Subcutaneous adipose tissue (tissue), 4 donors: ENCODE data around the gene MAP7D2. TPM values are rescaled to one million over a fixed set of nuclear protein-coding genes. Genes with fewer than 3 reads are reported as not detected.

ENCODE experiments used
- CTCF ChIP-seq: fragments of 450-650 bp; IDR thresholded peaks from one replicate; pipeline ENCODE4 v1.5.1; 2016; ENCODE audit warnings: low read depth, mild to moderate bottlenecking, control low read depth, antibody characterized with exemption, moderate library complexity
- total RNA-seq, 4 donors: library from RNA; depleted of rRNA; stranded (reverse); fragments of >200 nt; gene quantifications; one replicate each; pipeline ENCODE4 v1.1.0, GENCODE V29; 2016

MAP7D2 gene
- total RNA-seq = under 1 TPM; 0.33 to 0.44 (median 0.36) TPM

GRCh38 chrX:20116577-20117240 lies at the start of gene MAP7D2:
Gene MAP7D2 (minus strand): TSS chrX:20116907. CDS start chrX:20116879, 28 bp downstream.
- no peak for TF ChIP-seq CTCF

DNA sequence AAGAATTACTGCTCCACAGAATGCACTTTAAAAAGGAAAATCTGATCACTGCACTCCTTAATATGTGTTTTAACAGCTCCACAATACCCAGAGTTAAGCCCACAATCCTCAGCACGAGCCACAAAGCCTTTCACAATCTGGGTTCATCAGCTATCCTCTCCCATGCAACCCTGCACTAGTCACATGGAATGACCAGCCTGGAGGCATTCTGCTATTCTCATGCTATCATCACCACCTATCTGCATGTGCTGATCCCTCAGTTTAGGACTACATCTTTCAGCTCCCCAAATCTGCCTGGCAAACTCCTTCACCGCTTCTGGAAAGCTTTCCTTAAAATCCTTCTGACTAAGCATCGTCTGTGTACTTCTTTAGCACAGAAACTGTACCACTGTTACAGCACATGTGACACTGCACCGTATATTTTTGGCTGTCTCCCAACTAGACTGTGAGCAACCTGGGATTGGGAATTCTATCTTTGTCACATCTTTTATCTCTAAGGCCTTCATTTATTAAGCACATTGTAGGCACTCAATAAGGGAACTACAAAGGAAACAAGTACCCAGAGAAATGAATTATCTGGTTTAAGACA lies 43.2 kb upstream of the MAP7D2 start:
- no peak for TF ChIP-seq CTCF

- no peak for TF ChIP-seq CTCF
These were observed 35.0 kb upstream of the MAP7D2 start for GRCh38 chrX:20151689-20152088.

GRCh38 chrX:20149326-20149725 lies 32.6 kb upstream of the MAP7D2 start:
- TF ChIP-seq CTCF = no peak

DNA sequence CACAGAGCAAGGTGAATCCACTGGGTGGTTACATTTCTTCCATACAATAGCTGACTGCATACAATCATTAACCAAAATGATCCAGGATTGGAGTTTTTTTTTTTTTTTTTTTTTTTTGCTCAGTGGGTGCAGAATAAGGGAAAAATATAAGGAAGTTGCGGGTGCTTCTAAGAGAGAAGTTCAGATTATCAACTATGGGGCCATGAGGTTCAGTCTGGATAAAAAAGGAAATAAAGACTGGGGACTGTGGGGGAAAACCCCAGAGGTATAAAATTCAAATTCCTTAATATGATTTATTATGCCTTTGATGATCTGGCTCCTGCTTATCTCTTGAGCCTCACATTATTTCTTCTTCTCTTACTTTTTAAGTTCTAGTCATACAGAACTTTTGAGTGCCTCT lies 30.9 kb upstream of the MAP7D2 start:
- TF ChIP-seq CTCF = no peak

DNA sequence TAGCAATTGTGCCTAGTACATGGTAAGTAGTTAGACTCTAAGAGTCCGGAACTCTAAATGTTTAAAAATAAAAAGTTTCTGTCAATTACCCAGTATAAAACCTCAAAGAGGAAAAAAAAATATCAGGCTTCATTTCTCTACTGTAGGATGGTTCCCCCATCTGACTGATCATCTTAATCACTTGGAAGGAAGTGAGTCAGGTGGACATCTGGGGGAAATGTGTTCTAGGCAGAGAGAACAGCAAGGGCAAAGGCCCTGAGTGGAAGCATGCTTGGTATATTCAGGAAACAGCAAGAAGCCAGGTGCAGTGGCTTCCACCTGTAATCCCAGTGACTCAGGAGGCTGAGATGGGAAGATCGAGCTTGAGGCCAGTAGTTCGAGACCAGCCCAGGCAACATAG lies 27.8 kb upstream of the MAP7D2 start:
- TF ChIP-seq CTCF = no peak

- no peak for TF ChIP-seq CTCF
These were observed 26.9 kb upstream of the MAP7D2 start for GRCh38 chrX:20143561-20143960.
